C4-2B (cell line): ENCODE measurements around the gene SIGLEC1.

ENCODE experiments used
- H3K27ac ChIP-seq: fragments of 450-650 bp; 2 replicates; pipeline ENCODE4 v1.5.1; 2017
- CTCF ChIP-seq: fragments of 450-650 bp; conservative IDR thresholded peaks from 2 replicates; pipeline ENCODE4 v1.5.1; 2017; ENCODE audit warnings: mild to moderate bottlenecking
- ZFX ChIP-seq: fragments of 450-650 bp; IDR thresholded peaks from 2 replicates; pipeline ENCODE4 v1.6.1; 2017

SIGLEC1 gene

GRCh38 chr20:3669710-3670367 lies 42.6 kb downstream of the SIGLEC1 start:
- TF ChIP-seq ZFX (no peak), CTCF (no peak)
- no peak overlapping the region for H3K27ac ChIP-seq

DNA sequence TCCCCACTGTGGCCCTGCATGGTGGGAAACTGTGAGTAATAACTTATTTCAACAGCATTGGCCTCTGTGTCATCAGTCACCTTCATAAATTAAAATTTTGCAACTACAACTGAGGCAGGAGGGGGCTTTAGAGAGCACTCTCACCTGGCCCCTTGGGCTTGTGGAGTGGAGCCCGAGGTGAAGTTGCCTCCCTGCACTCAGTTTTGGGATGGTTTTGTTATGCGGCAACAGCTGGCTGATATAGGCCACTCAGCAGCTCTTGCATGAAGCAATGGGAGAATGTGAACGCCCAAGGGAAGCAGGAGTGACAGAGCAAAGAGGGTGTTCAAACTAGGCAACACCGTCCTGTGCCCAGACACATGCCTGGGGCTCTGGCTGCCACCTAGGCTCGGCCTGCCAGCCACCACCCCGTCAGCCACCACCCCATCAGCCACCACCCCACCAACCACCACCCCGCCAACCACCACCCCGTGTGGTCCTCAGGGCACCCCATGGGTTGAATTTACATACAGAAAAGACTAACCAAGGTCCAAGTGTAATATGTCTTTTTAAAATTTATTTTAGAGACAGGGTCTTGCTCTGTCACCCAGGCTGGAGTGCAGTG lies 44.9 kb downstream of the SIGLEC1 start:
- TF ChIP-seq CTCF = no peak
- TF ChIP-seq ZFX = no peak
- no peak overlapping the region for H3K27ac ChIP-seq

GRCh38 chr20:3663858-3664257 lies 48.5 kb downstream of the SIGLEC1 start:
- TF ChIP-seq CTCF (no peak), ZFX (no peak)
- H3K27ac ChIP-seq = no peak overlapping the region

DNA sequence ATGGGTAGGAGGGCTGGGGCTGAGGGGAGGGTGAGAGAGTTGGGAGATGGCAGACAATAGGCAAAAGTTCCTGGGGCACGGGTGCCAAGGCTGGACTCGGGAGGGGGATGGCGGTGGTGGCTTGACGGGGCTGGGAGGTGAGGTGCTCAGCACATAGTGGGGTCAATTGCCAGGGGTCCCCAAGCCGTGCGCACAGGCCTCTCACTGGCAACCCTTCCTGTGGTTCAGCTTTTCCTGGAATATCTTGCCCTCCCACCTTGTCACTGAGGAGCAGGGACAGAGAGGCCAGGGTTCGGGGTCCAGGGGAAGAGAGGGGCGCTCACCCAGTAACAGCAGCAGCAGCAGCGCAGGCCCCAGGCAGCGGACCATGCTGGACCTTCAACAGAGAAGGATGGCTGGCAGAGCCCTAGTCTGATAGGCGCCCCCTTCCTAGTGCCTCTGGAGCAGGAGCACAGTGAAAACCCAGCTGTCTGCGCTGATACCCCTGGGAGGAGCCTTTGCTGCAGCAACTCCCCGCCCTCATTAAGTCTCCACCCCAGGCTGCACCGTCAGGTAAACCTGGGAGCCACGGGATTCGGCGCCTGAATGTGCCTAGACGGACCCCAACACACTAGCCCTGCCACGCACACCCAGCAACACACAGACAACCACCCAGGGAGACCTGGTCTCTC lies 49.2 kb downstream of the SIGLEC1 start, which contains the start of gene GFRA4:
Gene GFRA4 (minus strand): TSS at position 369 of the 671 bp plus-strand sequence. CDS start 0 bp downstream, at position 369.
- TF ChIP-seq ZFX (no peak), CTCF (no peak)
- no peak within 1 kb of the TSS for H3K27ac ChIP-seq
